HG03565 (cell line): Measurements from ENCODE around the gene GPR179.

Experiments
- ATAC-seq: cut with Tn5 transposase; IDR thresholded peaks from one replicate; pipeline ENCODE4 v1.9.1; 2021; ENCODE audit warnings: mild to moderate bottlenecking, moderate library complexity; ENCODE audit not compliant: unreplicated experiment

The GPR179 gene

DNA sequence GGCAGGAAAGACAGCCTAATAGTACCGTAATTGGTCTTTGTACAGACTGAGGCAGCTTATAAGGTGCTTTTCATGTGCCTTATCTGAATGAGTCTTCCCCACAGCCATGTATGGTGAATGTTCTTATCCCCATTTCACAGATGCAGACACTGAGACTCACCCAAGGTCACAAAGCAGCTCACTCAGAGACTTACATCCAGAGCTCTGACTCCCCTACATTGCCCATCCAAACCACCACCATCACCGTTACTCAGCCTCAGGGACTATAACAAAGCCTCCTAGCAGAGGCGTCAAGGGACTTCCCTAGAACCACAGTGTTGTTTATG is 627 bp upstream of the GPR179 start:
- ATAC-seq, result no peak

- no peak for ATAC-seq
Measured at GRCh38 chr17:38342886-38343607, 709 bp downstream of the GPR179 start.

DNA sequence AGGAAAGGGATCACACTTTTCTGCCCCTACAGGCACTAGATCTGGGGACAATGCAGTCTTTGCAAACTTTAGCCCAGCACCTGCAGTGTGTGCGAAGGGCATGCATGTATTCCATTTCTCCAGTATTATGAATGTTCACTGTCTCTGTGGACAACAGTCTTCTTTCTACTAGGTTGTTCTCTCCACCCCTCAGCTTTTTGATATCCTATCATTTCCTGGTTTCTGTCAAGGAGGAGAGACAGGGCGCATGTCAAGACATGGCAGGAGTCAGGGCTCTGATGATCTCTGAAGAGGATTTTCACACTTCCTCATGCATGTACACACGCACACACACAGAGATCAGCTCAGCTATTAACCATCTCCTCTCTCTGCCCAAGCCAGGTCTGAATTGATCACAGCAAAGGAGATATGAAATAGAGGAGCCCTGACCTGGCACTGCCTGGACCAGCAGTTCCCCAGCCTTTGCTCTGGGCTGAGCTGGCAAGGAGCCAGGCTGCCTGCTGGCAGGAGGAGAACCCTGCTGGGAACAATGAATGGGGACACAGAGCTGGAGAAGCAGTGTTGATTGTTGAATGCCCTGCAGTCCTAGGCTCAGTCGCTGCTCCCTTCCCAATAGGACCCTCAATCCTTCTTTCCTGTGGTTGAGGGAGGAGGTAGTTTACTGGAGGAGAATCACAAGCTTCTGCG is 2.6 kb downstream of the GPR179 start:
- no peak for ATAC-seq

DNA sequence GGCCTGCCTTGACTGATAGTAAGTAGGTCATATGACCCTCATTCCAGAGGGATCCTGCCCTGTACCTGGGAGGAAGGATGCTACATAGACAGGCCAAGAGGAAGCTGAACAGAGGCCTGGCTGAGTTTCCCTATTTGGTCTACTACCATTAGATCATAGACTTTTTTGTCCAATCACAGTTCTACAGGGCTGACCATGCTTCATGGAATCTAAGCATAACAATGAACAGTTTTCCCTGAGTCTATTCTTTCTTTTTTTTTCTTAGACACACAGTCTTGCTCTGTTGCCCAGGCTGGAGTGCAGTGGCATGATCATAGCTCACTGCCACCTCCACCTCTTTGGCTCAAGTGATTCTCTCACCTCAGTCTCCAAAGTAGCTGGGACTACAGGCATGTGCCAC is 3.9 kb downstream of the GPR179 start:
- no peak for ATAC-seq

- ATAC-seq, result no peak
Measured at GRCh38 chr17:38338535-38338934, 5.2 kb downstream of the GPR179 start.

DNA sequence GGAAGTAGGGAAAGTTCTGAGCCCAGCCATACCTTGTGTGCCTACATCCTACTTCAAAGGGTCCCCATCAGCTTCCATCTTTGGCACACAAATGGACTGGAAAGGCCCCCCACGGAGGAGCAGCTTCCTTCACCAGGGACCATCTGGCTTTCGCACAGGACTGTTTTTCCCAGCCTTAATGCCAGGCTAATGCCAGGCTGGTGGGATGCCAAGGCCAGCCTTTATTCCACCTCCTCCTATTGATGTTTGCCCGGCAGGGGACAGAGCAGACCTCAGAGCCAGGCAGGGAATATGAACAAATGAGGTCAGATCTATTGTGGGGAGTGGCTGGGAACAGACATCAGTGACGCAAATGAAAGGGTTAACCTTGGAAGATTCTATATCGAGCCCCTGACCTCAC is 5.7 kb downstream of the GPR179 start:
- no peak for ATAC-seq

DNA sequence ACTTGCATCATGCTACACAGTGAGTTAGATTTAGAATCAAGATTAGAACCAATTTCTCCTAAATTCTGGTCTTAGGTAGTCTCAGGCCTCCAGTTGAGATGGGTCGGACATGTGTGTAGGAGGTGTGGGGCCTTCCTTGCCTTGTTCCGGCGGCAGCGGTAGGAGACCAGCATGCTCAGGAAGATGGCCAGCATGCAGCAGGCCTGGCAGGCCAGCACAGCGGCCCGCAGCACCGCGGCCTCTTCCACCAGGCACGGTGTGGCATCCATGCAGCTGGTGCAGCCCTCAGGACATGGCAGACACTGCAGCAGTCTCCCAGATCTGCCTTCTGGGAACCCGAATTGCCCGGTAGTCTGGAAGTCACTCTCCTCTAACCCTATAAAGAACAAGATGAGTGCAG is 6.9 kb downstream of the GPR179 start:
- ATAC-seq, result no peak

GRCh38 chr17:38334480-38335364 is 9.0 kb downstream of the GPR179 start:
- no peak for ATAC-seq

DNA sequence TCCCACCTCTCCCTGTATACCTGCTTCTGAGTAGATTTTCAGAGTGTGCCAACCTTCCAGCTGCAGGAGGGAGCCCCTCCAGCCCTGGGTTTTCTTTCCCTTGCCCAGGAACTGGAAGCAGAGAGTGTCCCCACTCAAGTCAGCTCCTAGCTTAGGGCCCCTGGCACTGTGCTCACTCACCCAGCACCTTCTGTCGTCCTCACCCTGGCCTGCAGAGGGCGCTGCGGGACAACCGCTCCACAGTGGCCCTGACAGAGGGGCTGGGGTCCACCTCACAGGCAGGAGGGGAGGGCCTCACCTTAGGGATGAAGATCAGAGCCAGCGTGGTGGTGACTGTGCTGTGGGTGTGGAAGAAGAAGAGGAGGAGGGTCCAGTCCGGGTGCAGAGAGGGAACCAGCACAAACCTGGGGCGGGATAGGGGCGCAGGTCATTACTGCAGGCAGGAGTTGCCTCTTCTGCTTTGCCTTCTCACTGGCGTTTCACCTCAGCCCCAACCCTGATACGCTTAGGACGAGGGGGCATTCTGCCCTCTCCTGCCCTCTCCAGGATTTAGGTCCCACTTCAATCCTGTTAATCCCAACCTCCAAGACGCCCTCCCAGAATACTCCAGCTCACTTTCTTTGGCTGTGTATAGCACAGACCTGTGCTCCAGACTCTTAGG is 10.0 kb downstream of the GPR179 start:
- no peak for ATAC-seq

DNA sequence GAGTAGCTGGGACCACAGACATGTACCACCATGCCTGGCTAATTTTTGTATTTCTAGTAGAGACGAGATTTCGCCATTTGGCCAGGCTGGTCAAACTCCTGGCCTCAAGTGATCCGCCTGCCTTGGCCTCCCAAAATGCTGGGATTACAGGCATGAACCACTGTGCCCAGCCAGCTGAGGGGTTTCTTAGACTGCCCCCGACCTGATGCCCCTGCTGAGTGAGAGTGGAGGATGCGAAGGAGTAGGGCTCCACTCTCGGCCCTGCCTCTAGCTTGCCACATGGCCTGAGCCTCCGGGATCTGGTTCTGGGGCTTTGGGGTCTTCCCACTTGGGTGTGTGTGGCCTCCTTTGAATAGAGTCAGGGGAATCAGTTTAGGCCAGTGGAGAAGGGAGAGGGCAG is 11.0 kb downstream of the GPR179 start:
- ATAC-seq, result no peak

DNA sequence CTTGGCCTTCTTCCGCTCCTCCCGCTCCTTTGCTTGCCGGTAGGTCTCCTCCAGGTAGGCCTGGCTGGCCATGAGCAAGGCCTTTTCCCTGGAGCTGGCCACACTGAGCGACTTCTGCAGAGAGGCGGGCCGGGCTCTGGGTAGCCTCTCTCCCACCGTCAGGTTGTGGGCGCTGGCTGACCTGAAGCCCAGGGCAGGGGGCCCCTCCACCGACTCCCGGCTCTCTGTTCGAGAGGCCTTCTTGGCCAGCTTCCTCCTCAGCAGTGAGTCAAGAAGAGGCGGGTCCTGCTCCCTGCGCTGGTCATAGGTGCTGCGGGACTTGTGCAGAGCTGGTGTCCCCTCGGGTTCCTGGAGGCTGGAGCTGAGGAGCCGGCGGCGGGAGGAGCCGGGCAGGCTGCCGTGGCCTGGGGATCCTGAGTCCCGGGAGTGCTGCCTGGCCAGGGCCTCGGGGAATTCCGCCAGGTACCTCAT is 12.8 kb downstream of the GPR179 start:
- no peak for ATAC-seq

GRCh38 chr17:38329808-38330730 is 13.7 kb downstream of the GPR179 start:
- no peak for ATAC-seq

GRCh38 chr17:38329284-38329683 is 14.5 kb downstream of the GPR179 start:
- ATAC-seq, result no peak

DNA sequence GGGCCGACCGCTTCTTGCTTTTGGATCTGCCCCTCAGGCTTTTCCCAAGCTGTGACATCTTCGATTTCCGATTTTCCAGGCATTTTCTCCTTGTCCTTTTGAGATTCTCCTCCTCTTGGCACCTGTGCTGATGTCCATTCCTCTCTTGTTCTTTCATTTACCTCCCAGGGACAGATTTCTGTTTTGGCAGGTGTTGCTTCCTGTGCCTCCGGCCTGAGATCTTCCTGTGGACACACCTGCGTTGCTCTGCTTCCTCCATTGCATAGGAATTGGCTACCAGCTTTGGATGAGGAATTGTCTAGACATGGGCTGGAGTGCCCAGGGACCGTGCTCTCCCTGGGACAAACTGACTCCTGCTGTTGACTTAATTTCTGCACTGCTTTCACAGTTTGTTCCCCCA is 15.1 kb downstream of the GPR179 start:
- ATAC-seq, result no peak

DNA sequence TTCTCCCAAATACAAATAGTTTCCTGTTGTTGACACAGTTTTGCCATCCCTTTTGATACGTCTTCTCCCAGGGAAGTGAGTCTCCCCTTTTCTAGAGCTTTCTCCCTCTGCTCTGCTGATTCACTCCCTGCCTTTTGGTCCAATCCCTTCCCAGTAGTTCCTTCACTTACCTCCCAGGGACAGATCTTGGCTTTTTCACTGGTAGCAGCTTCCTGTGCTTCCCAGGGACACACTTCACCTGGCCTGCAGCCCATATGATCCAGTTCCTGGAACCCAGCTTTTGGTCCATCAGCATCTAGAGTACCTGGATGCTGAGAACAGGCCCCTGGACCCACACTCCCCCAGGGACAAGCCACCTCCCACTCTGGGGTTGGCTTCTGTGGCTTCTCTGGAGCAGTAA is 15.8 kb downstream of the GPR179 start:
- no peak for ATAC-seq

- no peak for ATAC-seq
Measured at GRCh38 chr17:38326996-38327792, 16.6 kb downstream of the GPR179 start.

DNA sequence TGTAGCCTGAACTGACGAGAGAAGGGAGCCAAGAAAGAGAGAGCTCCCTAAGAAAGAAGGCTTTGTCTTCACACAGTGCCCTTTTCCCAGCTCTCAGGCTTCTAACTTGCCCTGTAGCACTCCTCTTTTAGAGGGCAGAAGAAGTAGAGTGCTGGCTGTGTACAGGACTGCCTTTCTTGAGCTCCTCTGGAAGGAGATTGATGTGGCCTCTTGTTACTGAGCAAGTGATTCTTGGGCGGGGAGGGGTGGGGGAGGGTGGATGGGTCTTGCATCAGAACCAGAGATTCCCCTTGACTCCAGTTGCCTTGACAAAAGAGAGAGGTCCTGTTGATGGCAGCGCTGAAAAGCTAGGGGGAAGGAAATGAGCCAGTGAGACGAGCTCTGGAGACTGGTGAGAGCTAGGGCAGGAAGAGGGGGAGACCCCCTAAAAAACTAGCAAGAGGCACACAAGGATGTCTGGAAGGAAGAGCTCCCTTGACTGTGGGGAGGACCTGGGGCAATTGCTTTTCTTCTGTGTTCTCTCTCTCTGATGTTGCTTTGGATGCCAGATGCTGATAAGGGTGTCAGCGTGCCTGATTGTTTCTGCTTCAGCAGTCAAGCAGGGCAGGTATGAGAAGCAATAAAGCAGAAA is 18.4 kb downstream of the GPR179 start:
- ATAC-seq, result no peak

DNA sequence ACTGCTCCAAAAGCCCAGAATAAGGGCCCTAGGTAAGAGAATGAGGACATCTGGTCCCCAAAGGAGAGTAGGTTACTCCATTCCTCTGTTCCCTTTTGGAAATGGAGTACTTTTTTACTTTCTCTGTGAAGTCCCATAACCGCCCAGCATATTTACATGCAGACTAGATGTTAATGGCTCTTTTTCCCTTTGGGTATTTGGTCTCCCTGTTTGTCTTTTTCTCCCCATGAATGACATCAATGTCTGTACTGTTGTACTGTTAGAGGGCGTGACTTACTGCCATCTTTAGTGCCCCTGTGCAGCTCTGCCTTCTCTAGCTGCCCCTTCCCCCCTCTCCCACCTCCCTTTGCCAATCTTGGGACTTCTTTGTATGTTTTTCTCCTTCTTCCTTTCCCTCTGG is 19.0 kb downstream of the GPR179 start:
- ATAC-seq, result no peak

DNA sequence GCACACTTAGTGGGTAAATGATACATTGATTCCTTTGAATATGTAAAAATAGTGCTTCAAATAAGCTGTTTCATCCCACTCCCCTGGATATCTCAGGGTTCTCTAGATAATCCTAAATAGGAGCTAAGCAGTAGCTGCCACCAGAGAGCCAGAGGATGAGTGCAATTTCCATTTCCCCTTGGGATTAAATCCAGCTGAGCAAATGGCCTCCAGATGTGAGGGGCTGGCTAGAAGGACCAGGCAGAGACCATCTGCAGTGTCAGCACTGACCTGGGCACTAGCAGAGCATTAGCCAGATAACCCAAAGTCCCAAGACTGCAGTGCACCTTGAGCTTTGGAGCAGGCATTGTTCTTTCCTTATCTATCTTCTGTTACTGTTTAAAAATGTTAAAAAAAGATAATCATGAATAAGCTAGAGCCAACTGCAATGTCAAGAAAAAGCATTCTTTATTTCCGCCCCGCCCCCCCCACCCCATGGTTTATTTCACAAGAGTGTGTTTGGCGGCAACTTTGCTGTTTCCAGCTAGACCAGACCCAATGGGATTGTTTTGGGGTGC is 19.5 kb downstream of the GPR179 start:
- ATAC-seq, result no peak
